Esophagus mucosa (tissue), 1 donor: ENCODE measurements around the gene NOL3. TPM values are rescaled to one million over a fixed set of nuclear protein-coding genes. Genes with fewer than 3 reads are reported as not detected.

Experiments used
- ATAC-seq: fragments of 200-7000 bp; cut with Tn5 transposase; one replicate; pipeline ENCODE4 v1.9.1; 2020
- total RNA-seq: library from RNA; stranded (reverse); gene quantifications from one replicate; pipeline ENCODE4 v1.2.4, GENCODE V29; 2023
- donor health status: DM: yes; HTN: yes; CAD: no.

Gene NOL3
- total RNA-seq, 1 donor from 2014 or later = 23.3 TPM

DNA sequence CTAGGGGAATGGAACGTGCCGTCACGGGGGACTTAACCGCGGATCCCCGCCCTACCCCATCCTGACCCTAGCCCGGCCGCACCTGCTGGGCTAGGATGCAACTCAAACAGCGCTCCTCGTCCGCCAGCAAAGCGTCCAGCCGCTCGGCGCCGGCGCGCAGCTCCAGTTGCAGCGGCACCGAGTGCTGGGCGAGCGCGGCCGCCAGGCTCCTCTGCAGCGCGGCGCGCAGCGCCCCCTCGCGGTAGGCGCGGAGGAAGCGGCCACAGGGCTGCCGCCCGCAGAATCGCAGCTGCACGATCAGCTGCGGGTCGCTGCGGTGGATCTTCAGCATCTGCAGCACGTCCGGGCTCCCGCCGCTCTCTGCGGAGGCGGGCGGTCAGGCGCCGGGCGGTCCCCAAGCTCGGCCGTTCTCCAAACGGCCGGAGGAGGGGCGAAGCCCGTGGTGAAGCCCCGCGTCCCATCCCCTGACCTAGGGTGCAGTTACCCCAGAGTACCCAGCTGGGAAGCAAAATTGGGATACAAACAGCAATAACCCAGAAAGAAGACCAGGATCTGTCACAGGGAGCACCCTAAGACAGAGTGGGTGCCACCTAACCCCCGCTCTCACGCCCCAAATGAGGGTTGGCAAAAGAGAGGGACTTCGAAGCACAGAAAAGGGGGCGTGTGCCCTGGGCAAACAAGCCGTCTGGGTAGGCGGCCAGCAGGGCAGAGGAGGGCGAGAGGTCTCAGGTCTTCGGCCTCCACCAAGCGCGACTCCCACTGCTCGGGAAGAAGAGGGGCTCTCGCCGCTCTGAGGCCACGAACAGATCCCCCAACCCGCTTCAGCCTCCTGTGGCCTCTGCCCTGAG lies 14.8 kb upstream of the NOL3 start:
- peak; percentile 58 for ATAC-seq

DNA sequence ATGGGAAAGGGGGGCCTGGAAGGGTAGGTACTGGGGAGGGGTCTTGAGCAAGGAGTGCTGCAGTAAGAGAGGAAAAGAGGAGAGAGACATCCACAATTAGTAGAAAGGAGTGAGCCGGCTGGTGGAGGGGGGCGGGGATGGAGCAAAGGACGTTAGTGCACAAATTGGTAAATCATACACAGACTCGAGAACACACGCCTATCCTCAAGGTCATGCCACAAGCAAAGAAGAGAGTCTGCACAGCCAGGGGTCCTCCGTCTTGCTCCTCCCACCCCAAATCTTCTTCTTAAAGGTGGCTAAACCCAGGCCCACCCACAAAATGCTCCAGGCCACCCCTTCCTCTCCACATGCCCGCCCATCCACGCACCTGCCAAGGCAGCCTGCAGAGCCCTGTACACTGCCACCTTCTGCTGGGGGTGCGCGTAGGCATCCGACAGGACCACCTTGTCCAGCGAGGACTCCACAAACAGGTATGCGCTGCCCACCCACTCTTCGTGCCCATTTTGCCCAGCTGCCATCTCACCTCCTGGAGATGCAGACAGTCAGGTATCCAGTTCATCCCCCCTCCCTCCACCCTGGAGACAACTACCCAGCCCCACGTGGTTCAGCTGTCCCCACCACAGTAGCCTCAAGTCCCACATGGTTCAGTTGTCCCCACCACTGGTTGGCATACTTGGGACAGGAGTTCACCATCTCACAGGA lies 14.0 kb upstream of the NOL3 start:
- no peak for ATAC-seq

DNA sequence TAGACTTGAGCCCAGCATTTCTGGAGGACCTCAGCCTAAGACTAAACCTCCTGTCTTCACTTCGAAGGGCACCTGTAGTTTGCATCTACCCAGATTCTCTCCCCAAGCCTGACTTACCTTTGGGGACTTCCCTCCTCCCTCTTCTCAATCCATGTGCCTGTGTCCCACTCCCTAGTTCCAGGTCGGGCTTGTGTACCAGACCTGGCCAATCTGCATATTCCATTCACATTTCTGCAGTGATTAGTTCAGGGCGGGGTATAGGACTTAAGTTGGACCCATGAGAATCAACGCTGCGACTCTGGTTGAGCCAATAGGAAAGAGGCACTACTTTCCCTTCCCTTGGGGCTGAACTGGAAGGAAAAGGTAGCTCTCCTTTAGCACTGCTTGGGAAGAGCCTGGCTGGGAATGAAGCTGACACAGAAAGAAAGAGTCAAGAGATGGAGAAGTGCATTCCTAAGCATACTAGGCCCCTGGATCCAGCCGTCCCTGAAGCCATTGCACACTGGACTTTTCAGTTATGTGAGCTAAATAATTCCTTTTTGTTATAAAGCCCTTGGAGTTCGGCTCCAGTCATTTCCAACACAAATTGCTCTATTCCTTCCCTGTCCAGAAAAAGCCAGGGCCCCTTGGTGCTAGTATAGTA lies 13.1 kb upstream of the NOL3 start:
- ATAC-seq = no peak

DNA sequence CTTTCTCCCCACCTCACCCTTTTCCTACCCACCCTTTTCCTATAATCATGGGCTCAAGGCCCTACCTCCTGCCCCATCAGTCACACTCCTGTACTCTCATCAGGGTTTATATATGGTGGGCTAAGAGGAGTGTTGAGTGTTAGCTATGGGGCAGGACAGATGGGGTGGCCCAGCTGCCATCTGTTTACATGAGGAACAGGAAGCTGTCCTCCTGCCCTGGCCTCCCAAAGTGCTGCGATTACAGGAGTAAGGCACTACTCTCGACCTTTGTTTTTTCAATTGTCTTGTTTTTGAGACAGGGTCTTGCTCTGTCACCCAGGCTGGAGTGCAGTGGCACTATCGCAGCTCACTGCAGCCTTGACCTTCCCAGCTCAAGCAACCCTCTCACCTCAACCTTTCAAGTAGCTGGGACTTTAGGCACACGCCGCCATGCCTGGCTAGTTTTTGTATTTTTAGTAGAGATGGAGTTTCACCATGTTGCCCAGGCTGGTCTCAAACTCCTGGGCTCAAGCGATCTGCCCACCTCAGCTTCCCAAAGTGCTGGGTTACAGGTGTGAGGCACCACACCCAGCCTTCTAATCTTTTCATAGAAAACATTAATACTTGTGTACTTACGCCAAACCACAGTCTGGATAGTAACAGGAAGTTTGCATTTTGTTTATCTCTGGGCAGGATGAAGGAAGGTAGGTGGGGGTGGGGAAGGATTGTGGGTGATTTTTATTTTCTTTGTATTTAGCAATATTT lies 12.3 kb upstream of the NOL3 start:
- no peak for ATAC-seq

DNA sequence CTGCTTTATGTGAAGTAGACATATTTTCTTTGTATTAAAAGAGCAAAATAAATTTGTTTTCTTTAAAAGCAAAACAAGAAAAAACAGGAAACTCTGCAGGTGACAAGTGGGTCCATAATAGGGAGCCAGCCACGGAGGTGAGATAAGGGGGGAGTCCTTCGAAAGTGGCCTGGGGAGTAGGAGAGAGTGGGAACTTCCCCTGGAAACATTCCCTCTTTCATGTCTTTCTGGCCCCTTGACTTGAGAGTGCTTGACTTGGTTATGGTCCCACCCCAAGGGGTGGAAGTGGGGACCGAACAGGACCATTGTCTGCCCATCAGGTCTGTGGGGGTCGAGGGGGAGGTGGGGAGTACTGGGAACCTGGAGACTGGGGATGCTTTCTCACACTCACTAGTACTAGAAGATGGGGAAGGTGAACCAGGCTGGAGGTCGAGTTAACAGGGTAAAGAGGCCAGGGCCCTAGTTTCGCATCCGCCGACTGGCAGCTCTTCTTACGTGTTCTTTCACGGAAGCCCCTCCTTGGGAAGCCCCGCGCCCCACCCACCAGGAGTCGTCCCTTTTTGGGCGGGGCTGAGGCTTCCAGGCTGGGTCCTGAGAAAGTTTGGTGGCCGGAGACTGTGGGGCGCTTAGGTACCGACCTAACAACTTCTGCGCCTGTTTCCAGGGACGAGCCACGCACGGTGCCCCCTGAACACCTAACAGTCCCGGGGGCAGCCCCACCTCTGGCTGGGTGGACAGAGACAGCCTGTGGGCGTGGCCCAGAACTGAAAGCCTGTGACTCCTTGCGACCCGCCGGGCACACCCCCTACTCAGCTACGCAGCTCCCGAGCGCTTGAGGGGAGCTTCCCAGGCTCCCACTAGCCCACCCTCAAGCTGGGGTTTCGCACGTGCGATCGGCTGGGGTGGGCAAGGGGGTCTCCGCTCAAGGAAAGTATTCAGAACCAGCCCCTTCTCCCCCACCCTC lies 11.4 kb upstream of the NOL3 start:
- peak; percentile 25 for ATAC-seq

DNA sequence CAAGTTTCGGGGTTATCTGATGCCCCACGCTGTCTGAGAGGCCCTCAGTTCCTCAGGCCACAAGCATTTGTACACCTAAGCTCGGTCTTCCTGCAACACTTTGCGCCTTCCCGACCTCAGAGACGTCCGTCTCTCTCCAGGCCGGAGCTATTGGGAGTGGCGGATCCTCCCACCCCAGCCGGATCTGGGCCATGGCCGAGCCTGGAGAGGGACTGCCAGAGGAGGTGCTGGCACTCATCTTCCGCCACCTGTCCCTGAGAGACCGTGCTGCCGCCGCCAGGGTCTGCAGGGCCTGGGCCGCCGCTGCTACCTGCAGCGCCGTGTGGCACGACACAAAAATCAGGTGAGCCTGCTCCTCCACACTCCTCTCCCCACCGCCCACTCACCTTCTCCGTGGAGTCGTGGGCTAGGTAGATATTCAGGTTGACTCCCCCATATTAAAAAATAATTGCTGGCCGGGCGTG lies 8.7 kb upstream of the NOL3 start:
- ATAC-seq = no peak

DNA sequence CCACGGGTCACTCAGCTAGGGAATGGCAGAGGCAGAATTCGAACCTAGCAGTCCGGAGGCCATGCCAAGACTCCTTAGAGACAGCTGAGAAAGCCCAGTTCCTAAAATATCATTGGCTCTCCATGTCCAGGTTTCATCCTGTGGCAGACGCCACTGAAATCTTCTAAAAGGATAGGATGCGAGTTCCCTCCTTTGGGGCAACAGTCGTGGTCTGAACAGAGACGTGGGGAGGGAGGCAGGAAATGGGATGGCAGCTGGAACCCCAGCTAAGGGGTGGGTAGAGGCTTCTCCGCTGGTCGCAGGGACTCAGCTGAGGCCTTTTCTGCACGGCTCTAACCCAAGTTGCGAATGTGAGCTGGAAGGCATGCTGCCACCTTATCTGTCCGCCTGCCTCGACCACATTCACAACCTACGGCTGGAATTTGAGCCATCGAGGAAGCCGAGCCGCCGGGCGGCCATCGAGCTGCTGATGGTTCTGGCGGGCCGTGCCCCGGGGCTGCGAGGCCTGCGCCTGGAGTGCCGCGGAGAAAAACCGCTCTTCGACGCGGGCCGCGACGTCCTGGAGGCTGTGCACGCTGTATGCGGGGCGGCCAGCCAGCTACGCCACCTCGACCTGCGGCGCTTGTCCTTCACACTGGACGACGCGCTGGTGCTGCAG lies 7.7 kb upstream of the NOL3 start:
- ATAC-seq = no peak

DNA sequence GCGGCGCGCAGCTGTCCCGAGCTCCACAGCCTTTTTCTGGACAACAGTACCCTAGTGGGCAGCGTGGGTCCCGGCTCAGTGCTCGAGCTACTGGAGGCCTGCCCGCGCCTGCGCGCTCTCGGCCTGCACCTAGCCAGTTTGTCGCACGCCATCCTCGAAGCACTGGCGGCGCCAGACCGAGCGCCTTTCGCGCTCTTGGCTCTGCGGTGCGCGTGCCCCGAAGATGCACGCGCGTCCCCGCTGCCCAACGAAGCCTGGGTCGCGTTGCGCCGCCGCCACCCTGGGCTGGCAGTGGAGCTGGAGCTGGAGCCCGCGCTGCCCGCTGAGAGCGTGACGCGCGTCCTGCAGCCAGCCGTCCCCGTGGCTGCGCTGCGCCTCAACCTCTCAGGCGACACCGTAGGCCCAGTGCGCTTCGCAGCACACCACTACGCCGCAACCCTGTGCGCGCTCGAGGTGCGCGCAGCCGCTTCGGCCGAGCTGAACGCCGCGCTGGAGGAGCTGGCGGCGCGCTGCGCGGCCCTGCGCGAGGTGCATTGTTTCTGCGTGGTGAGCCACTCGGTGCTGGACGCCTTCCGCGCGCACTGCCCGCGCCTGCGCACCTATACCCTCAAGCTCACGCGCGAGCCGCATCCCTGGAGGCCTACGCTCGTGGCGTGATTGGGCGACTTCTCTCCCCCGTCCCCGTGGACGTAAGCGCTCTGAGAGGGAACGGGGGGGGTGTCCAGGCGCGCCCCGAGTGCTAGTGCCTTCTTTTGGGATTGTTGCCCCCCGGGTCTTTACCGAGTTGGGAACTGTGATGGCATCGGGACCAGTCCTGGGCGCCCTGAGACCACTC lies 7.0 kb upstream of the NOL3 start:
- peak; percentile 34 for ATAC-seq

DNA sequence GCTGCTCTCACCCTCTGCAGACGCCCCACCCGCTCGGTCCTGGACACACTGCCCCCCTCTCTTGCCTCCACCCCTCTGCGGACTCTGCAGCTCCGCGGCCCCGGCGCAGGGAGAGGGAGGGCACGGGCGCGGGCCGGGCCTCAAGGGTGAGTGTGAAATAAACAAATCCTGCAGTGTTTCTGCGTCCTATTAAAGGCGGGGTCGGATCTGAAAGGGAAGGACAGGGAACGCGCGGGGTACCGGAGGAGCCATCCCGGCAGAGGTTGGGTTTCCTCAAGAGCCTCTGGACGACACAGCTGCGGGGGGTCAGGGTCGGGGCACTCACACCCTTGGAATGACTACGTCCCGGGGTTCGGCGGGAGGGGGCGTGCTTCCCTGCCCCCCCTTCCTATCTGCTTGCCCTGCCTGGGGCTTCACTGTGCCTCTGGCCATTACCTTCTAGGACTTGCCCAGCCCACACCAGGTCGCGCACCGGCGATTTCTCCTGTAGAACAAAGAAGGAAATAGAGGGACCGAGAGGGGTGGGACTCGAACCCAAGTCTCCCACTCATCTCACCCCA lies 6.3 kb upstream of the NOL3 start:
- no peak for ATAC-seq

DNA sequence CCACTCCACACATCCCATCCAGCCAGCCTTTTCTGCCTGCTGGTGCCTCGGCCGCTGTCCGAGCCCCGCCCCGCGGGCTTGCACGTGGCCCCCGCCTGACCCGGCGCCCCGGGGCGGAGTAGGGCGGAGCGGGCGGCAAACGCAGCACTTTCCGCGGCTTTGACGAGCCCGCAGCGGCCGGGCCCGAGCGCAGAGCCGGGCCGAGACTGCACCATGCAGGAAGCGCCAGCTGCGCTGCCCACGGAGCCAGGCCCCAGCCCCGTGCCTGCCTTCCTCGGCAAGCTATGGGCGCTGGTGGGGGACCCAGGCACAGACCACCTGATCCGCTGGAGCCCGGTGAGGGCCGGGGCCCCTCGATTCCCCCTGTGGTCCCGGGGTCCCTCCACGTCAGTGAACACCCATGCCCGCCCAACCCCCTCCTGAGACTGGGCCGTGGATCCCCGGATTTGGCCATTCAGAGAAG lies 5.7 kb upstream of the NOL3 start, which contains the start of gene HSF4:
Gene HSF4 (plus strand): TSS at position 147 of the 463 bp plus-strand sequence. CDS start 67 bp downstream, at position 214.
- ATAC-seq = peak; percentile 27

DNA sequence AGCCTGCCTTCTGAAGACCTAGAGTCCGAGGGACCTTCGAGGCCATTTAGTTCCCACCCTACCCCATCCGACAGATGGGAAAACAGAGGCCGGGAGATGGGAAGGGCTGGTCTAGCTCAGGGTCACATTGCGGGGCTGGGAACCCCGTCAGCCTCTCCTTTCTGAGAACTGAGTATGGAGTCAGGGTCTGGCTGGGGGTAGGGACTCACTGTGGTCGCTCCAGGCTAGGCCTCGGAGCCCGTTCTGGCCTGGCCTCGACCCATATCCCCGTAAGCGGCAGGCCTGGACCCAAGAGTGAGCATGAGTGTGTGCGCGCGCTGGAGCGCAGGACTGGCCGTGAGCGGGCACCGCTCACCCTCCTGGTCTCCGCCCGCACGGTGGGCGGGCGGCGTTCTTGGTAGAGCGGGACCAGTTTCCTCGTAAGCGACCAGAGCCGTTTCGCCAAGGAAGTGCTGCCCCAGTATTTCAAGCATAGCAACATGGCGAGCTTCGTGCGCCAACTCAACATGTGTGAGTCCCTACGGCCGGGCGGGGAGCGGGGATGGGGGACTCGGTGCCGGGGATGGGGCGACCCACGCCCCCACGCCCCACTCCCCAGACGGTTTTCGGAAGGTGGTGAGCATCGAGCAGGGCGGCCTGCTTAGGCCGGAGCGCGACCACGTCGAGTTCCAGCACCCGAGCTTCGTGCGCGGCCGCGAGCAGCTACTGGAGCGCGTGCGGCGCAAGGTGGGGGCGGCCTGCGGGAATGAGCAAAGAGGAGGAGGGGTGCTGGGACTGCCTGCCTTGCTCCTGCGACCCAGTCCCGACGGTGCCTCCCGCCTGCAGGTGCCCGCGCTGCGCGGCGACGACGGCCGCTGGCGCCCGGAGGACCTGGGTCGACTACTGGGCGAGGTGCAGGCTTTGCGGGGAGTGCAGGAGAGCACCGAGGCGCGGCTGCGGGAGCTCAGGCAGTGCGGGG lies 4.9 kb upstream of the NOL3 start:
- ATAC-seq = no peak

DNA sequence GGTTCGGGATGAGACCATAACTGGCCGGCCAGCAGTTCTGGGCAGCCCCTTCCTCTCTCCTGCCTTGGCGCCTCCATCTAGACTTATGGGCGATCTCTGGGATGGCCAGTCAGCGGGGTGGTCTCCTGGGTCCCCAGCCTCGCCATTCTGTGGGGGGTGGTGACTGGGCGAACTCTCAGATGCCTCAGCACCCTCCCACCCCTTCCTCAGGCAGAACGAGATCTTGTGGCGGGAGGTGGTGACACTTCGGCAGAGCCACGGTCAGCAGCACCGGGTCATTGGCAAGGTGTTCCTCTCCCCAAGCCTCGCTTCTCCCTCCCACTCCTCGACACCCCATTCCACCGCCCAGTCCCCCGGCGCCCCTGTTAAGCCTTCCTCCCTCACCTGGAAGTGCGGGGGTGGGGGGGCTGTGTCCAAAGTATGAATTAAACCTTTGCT lies 4.2 kb upstream of the NOL3 start:
- no peak for ATAC-seq

DNA sequence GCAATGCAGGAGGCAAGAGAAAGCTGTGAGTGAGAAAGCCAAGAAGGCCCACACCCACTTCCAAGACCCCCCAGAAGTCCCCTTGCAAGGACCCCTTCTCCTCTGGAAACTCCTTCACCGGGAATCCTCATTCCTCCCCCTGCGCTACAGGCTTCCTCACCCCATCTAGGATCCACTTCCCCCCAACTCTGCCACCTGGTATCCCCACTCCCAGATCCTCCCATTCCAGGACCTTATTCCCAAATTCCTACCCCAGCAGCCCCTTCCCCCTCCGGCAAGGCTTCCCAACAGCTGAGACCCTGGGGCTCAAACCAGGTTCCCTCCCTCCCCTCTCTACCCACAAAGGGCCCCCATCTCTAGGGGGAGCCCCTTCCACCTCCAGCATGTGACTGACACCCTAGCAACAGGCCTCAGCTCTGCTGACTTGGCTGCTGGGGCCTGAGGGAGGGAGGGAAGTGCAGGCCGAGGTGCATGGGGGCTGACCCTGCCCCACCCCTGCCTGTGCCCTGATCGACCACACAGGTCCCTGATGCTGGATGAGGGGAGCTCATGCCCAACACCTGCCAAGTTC lies 3.7 kb upstream of the NOL3 start:
- no peak for ATAC-seq

DNA sequence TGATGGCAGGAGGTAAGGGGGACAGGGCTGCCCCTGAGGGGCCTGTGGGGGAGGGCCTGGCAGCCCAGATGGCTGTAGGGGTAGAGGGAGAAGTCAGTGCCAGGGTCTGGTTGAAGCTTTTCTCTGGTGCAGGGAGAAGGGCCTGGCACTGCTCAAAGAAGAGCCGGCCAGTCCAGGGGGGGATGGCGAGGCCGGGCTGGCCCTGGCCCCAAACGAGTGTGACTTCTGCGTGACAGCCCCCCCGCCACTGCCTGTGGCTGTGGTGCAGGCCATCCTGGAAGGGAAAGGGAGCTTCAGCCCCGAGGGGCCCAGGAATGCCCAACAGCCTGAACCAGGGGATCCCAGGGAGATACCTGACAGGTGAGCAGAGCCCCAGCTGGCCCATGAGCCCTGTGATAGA lies 2.8 kb upstream of the NOL3 start:
- ATAC-seq = no peak

DNA sequence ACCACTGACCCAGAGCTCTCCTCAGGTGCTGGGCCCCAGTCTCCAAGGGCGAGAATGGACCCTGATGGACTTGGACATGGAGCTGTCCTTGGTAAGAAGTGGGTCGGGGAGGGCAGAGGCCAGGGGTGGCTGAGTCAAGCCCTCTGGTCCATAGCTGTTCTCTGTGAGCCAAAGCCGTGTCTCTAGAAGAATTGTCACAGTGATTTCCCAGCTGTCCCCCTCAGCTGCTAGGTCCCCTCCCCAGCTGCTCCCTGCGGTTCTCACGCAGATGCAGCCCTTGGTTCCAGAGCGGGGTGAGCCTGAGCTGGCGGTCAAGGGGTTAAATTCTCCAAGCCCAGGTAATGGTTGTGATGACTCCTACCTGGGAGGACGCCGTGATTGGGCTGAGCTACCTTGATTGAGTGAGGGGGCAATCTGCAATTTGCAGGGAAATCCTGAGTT lies 1.3 kb upstream of the NOL3 start:
- ATAC-seq = no peak

DNA sequence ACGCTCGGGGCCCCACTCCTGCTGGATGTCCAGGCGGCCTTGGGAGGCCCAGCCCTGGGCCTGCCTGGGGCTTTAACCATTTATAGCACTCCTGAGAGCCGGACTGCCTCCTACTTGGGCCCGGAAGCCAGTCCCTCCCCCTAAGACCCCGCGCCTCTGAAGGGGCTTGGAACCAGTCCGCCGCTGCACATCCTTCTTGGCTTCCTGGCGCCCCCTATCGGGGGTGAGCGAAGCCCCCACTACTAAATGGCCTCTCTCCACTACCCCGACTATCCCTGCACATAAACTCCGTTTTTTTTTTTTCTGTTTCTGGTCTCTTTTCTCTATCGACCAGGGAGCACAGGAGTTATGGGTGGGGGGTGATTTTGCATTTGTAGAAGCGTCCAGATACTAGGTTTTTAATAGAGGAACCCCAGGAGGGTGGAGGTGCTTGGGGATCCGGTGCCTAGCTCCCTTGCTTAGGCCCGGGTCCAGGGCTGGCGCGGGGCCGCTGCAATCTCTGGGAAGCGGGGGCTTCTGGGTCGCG lies 633 bp upstream of the NOL3 start:
- ATAC-seq = no peak

DNA sequence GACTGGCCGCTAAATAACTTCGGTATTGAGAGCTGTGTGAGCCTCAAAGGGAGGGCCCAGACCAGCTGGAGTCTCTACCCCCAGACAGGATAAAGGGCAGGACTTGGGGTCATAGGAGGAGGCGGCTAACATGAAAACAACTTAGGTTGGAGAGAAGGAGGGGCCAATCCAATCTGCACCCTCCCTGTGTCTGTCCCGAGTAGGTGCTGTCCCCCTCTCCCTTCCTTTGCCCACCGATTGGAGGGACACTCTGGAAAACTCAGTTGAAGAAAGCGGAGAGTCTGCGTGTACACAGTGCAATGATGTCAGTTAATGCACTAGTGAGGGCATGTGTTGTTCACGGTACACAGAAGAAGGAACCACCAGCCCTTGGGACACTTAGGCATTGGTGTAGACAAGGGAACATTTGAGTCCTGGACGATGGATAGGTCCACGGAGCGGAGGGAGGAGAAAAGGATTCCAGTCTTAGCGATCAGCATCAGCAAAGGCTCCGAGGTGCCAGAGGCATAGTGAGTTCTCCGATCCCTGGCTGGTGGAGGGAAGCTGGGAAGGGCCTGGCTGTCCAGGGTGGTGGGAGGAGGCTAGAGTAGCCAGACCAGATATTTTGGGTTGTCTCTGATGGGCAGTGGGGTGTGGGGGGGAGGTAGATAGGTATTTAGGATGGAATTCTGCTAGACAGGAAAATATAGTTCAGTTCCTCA lies 761 bp downstream of the NOL3 start:
- no peak for ATAC-seq
